MCF 10A (cell line): ENCODE measurements around the gene CDH24. TPM values are rescaled to one million over a fixed set of nuclear protein-coding genes. Genes with fewer than 3 reads are reported as not detected.

Experiments used
- BruUV-seq: library from RNA; stranded (reverse); fragments of 400-500 nt; replicated peaks from 2 replicates; lab custom pipeline; 2021; lab: Mats Ljungman, UMichigan
- CTCF ChIA-PET: fragments of 300-600 bp; sonication (Branson Sonifier 250); formaldehyde crosslinking; extraction: SDS; loops from one replicate; lab custom pipeline; 2021; ENCODE audit warnings: antibody characterized with exemption, inconsistent platforms; lab: Yijun Ruan, JAX
- POLR2A ChIA-PET: fragments of 300-600, 350-650 bp; sonication (Branson Sonifier 250); formaldehyde crosslinking; extraction: SDS; loops from one replicate; lab custom pipeline; 2020; ENCODE audit warnings: antibody characterized with exemption, inconsistent platforms; lab: Yijun Ruan, JAX
- DNase-seq: peaks from one replicate; pipeline ENCODE4 v3.0.0-alpha.2; 2018; ENCODE audit not compliant: unreplicated experiment
- H3K27ac Mint-ChIP-seq: one replicate; pipeline ENCODE4 v1.8.0; 2022; ENCODE audit warnings: mild to moderate bottlenecking, low read depth, mixed read lengths; ENCODE audit not compliant: unreplicated experiment
- H3K27me3 Mint-ChIP-seq: one replicate; pipeline ENCODE4 v1.8.0; 2022; ENCODE audit warnings: mixed read lengths; ENCODE audit not compliant: insufficient read depth, unreplicated experiment
- H3K36me3 Mint-ChIP-seq: one replicate; pipeline ENCODE4 v1.8.0; 2022; ENCODE audit warnings: mild to moderate bottlenecking, moderate library complexity, mixed read lengths; ENCODE audit not compliant: insufficient read depth, unreplicated experiment
- H3K4me1 Mint-ChIP-seq: one replicate; pipeline ENCODE4 v1.8.0; 2022; ENCODE audit warnings: mixed read lengths; ENCODE audit not compliant: insufficient read depth, unreplicated experiment
- H3K4me3 Mint-ChIP-seq: one replicate; pipeline ENCODE4 v1.8.0; 2022; ENCODE audit warnings: mild to moderate bottlenecking, moderate library complexity, mixed read lengths; ENCODE audit not compliant: unreplicated experiment
- H3K9me3 Mint-ChIP-seq: one replicate; pipeline ENCODE4 v1.8.0; 2022; ENCODE audit warnings: mixed read lengths; ENCODE audit not compliant: unreplicated experiment
- CTCF ChIP-seq: fragments of 200-600 bp; IDR thresholded peaks from one replicate; pipeline ENCODE4 v1.8.0; 2022; ENCODE audit warnings: antibody characterized with exemption, mild to moderate bottlenecking; ENCODE audit not compliant: unreplicated experiment
- intact Hi-C: fragments of 100-400 bp; cut with micrococcal nuclease; formaldehyde crosslinking; loops from 2 replicates; pipeline ENCODE4 v1.14.1; 2022
- total RNA-seq: library from RNA; stranded (reverse); gene quantifications from 2 replicates; pipeline ENCODE4 v1.2.3, GENCODE V29; 2022

Gene CDH24
- total RNA-seq, 1 experiment from 2014 or later, result 4.9 TPM

GRCh38 chr14:22998329-22999012 lies 58.8 kb downstream of the CDH24 start:
- Mint-ChIP-seq H3K27me3 (no peaks in the 10 kb centered on the region), H3K4me3 (no peak overlapping the region), H3K27ac (no peak overlapping the region), H3K4me1 (peaks cover 16% of the 10 kb centered on the region), H3K36me3 (peaks cover 6% of the 10 kb centered on the region), H3K9me3 (no peaks in the 10 kb centered on the region)
- ChIA-PET CTCF (interaction anchor here (0.5 to 24.6 kb wide), 5 partner anchors 9 to 162 kb away, joined by 3 to 620 read pairs (median 3); partner anchors contain the start of genes AJUBA, CDH24 and MMP14), POLR2A (interaction anchor here (0.5 to 1.1 kb wide), 4 partner anchors 12 to 126 kb away, joined by 3 to 5 read pairs (median 3); partner anchors contain the start of gene PRMT5)
- intact Hi-C loops, result no loop called here
- TF ChIP-seq CTCF, result no peak
- no TSS peak for BruUV-seq
- DNase-seq, result no peak

GRCh38 chr14:22997676-22998323 lies 59.5 kb downstream of the CDH24 start:
- ChIA-PET POLR2A (interaction anchor here (0.5 to 1.1 kb wide), 5 partner anchors 11 to 126 kb away, joined by 3 to 5 read pairs (median 3); partner anchors contain the start of gene PRMT5), CTCF (interaction anchor here (0.5 to 24.6 kb wide), 5 partner anchors 10 to 162 kb away, joined by 3 to 620 read pairs (median 3); partner anchors contain the start of genes AJUBA, CDH24 and MMP14)
- TF ChIP-seq CTCF, result no peak
- DNase-seq, result no peak
- BruUV-seq, result no TSS peak
- H3K36me3 Mint-ChIP-seq, result peaks cover 6% of the 10 kb centered on the region
- peaks cover 16% of the 10 kb centered on the region for H3K4me1 Mint-ChIP-seq
- H3K9me3 Mint-ChIP-seq, result no peaks in the 10 kb centered on the region
- intact Hi-C loops, result no loop called here
- no peaks in the 10 kb centered on the region for H3K27me3 Mint-ChIP-seq
- no peak overlapping the region for H3K27ac Mint-ChIP-seq
- H3K4me3 Mint-ChIP-seq, result no peak overlapping the region

Other genes with a start within 250 kb of the CDH24 start
- 0.61 and 0.98 TPM in 2 replicates for gene SLC7A7, start 242.1 kb downstream of the CDH24 start, total RNA-seq
- 172 and 186 TPM in 2 replicates for gene MRPL52, start 227.6 kb downstream of the CDH24 start, total RNA-seq
- gene MMP14, start 220.9 kb downstream of the CDH24 start, total RNA-seq, result 71.5 and 78.6 TPM in 2 replicates
- 71.0 and 83.1 TPM in 2 replicates for gene LRP10, start 185.8 kb downstream of the CDH24 start, total RNA-seq
- gene REM2, start 174.3 kb downstream of the CDH24 start, total RNA-seq, result 0.26 and 0.47 TPM in 2 replicates
- gene RBM23, start 138.4 kb downstream of the CDH24 start, total RNA-seq, result 57.6 and 60.6 TPM in 2 replicates
- gene PRMT5, start 128.1 kb downstream of the CDH24 start, total RNA-seq, result 175 and 201 TPM in 2 replicates
- 39.0 and 44.4 TPM in 2 replicates for gene HAUS4, start 100.4 kb downstream of the CDH24 start, total RNA-seq
- gene AJUBA, start 75.0 kb downstream of the CDH24 start, total RNA-seq, result 82.1 and 138 TPM in 2 replicates
- gene C14orf93, start 47.4 kb downstream of the CDH24 start, total RNA-seq, result 6.1 and 7.1 TPM in 2 replicates
- gene PSMB5, start 22.6 kb downstream of the CDH24 start, total RNA-seq, result 162 and 173 TPM in 2 replicates
- gene PSMB11, start 15.3 kb downstream of the CDH24 start, total RNA-seq, result not detected in 2 replicates
- gene ACIN1, start 37.6 kb upstream of the CDH24 start, total RNA-seq, result 197 and 213 TPM in 2 replicates
- 39.6 and 54.8 TPM in 2 replicates for gene C14orf119, start 38.0 kb upstream of the CDH24 start, total RNA-seq
- gene CIROP, start 47.5 kb upstream of the CDH24 start, total RNA-seq, result not detected in 2 replicates
- gene CEBPE, start 61.7 kb upstream of the CDH24 start, total RNA-seq, result not detected in 2 replicates
- 1.5 and 2.4 TPM in 2 replicates for gene SLC7A8, start 126.1 kb upstream of the CDH24 start, total RNA-seq
- gene RNF212B, start 180.4 kb upstream of the CDH24 start, total RNA-seq, result not detected in 2 replicates
- 6.6 and 9.3 TPM in 2 replicates for gene HOMEZ, start 228.6 kb upstream of the CDH24 start, total RNA-seq
- gene PPP1R3E, start 245.3 kb upstream of the CDH24 start, total RNA-seq, result 7.2 and 7.8 TPM in 2 replicates
- gene BCL2L2, start 249.3 kb upstream of the CDH24 start, total RNA-seq, result 41.2 and 42.5 TPM in 2 replicates